ENCODE results near the gene PRKCB.

PRKCB gene

GRCh38 chr16:24073321-24073720, 237.5 kb downstream of the PRKCB start:
- TF ChIP-seq CTCF (IDR thresholded peaks at IDR 0.05; ENCODE audit: control insufficient read depth, extremely low read depth, insufficient read depth) = no peak
- DNase-seq (ENCODE audit: low read depth) = no peak

GRCh38 chr16:24074574-24074973, 238.8 kb downstream of the PRKCB start:
- H3K4me3 ChIP-seq (ENCODE audit: low read depth, low read length) = no peak overlapping the region
- DNase-seq (ENCODE audit: low read depth) = no peak
- no peak for TF ChIP-seq CTCF (IDR thresholded peaks at IDR 0.05; ENCODE audit: control insufficient read depth, extremely low read depth, insufficient read depth)

More at GRCh38 chr16:24073321-24073720, 237.5 kb downstream of the PRKCB start:
- no peak overlapping the region for H3K4me3 ChIP-seq (ENCODE audit: low read depth, low read length)

- no peak for DNase-seq (ENCODE audit: low read depth)
- TF ChIP-seq CTCF (IDR thresholded peaks at IDR 0.05; ENCODE audit: control insufficient read depth, extremely low read depth, insufficient read depth) = no peak
These were observed 239.5 kb downstream of the PRKCB start for GRCh38 chr16:24075302-24075701.

GRCh38 chr16:24075931-24076716, 240.3 kb downstream of the PRKCB start:
- no peak overlapping the region for H3K4me3 ChIP-seq (ENCODE audit: low read depth, low read length)
- no peak for TF ChIP-seq CTCF (IDR thresholded peaks at IDR 0.05; ENCODE audit: control insufficient read depth, extremely low read depth, insufficient read depth)
- no peak for DNase-seq (ENCODE audit: low read depth)

More at GRCh38 chr16:24075302-24075701, 239.5 kb downstream of the PRKCB start:
- H3K4me3 ChIP-seq (ENCODE audit: low read depth, low read length) = no peak overlapping the region

- no peak for DNase-seq (ENCODE audit: low read depth)
- TF ChIP-seq CTCF (IDR thresholded peaks at IDR 0.05; ENCODE audit: control insufficient read depth, extremely low read depth, insufficient read depth) = no peak
- H3K4me3 ChIP-seq (ENCODE audit: low read depth, low read length) = no peak overlapping the region
These were observed 241.5 kb downstream of the PRKCB start for GRCh38 chr16:24077292-24077691.

GRCh38 chr16:24077966-24078365, 242.2 kb downstream of the PRKCB start:
- no peak for TF ChIP-seq CTCF (IDR thresholded peaks at IDR 0.05; ENCODE audit: control insufficient read depth, extremely low read depth, insufficient read depth)
- DNase-seq (ENCODE audit: low read depth) = no peak
- H3K4me3 ChIP-seq (ENCODE audit: low read depth, low read length) = no peak overlapping the region

- DNase-seq (ENCODE audit: low read depth) = no peak
- no peak overlapping the region for H3K4me3 ChIP-seq (ENCODE audit: low read depth, low read length)
- no peak for TF ChIP-seq CTCF (IDR thresholded peaks at IDR 0.05; ENCODE audit: control insufficient read depth, extremely low read depth, insufficient read depth)
These were observed 249.9 kb downstream of the PRKCB start for GRCh38 chr16:24085666-24086065.

Measured in LNCaP clone FGC (cell line).